NB4 (cell line): Measurements from ENCODE around the gene GALNT14.
A peak's percentile ranks its signal among the peaks of the same experiment; 100 is the strongest.

Source experiments
- DNase-seq: peaks from one replicate; pipeline ENCODE4 v3.0.0; 2010; ENCODE audit warnings: low read depth
- H3K4me3 ChIP-seq: one replicate; pipeline ENCODE4 v1.5.1; 2011; ENCODE audit warnings: mild to moderate bottlenecking, low read depth, low read length, moderate library complexity
- CTCF ChIP-seq: IDR thresholded peaks from one replicate; pipeline ENCODE4 v1.5.1; 2012; ENCODE audit warnings: low read depth, low read length
- MAX ChIP-seq: IDR thresholded peaks from 2 replicates; pipeline ENCODE4 v1.6.1; 2011; ENCODE audit warnings: low read depth, low read length
- MYC ChIP-seq: IDR thresholded peaks from 2 replicates; pipeline ENCODE4 v1.6.1; 2011; ENCODE audit warnings: low read depth, low read length
- POLR2A ChIP-seq: IDR thresholded peaks from 2 replicates; pipeline ENCODE4 v1.6.1; 2011; ENCODE audit warnings: mild to moderate bottlenecking; ENCODE audit not compliant: insufficient read length; ENCODE audit errors: extremely low read depth

Gene GALNT14

GRCh38 chr2:31054842-31055388 is 83.3 kb downstream of the GALNT14 start:
- no peak for TF ChIP-seq MYC
- TF ChIP-seq CTCF, result no peak
- TF ChIP-seq POLR2A, result no peak
- TF ChIP-seq MAX, result no peak
- H3K4me3 ChIP-seq, result no peak overlapping the region
- no peak for DNase-seq

- H3K4me3 ChIP-seq, result no peak overlapping the region
- no peak for TF ChIP-seq POLR2A
- no peak for TF ChIP-seq MYC
- no peak for TF ChIP-seq CTCF
- no peak for DNase-seq
Measured at GRCh38 chr2:31053929-31054782, 84.1 kb downstream of the GALNT14 start.

DNA sequence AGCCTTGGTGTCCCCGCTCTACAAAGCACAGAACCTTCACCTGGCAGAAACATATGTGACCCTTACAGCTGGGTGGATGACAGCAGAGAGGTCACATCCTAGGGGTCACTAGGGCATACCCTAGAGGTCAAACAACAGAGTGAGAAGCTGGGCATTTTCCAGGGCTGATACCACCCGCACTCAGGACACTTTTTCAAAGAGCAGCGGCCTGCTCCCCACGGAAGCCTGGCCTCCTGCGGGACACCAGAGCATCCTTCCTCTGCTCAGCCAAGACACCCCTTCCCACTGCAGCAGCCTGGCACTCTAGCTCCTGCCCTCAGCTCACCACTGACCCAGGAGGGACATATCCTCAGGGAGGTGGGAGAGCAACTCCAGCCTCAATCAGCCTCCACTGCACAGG is 86.0 kb downstream of the GALNT14 start:
- H3K4me3 ChIP-seq, result no peak overlapping the region
- DNase-seq, result no peak
- TF ChIP-seq MYC (no peak), POLR2A (no peak), CTCF (no peak), MAX (no peak)

- no peak overlapping the region for H3K4me3 ChIP-seq
- DNase-seq, result peak; percentile 37
- no peak for TF ChIP-seq MAX
- TF ChIP-seq POLR2A, result no peak
- no peak for TF ChIP-seq CTCF
- no peak for TF ChIP-seq MYC
Measured at GRCh38 chr2:31051258-31052140, 86.7 kb downstream of the GALNT14 start.

DNA sequence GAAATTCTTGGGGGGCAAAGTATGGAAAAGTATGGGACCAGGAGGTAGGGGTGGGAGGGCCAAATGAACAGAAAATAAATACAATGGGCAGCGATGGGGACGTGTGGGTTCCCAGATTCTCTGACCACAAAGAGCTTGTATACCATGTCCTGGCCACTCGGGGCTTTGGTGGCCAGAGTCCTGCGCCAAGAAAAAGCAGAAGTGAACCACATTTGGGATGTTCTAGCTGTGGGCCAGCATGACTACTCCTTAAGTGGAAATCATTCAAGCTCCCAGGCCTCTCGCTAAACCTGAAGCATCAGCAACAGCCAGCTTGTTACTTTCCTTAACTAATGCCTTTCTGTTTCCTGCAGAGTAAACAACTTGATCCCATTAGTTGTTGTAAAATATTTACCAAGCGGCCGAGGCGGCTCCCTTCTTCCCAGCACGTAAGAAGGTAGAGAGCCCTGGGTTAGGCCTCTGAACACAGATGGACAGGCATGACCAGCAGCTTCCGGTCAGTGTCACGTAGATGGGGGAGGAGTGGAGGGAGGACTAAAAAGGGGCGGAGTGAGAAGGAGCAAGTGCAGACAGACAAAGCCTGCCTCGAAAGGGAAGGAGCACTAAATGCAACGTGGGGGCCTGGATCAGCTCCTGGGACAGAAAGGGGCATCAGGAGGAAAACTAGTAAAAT is 88.2 kb downstream of the GALNT14 start:
- DNase-seq, result peak; percentile 46
- no peak for TF ChIP-seq CTCF
- TF ChIP-seq MAX, result no peak
- TF ChIP-seq MYC, result no peak
- no peak for TF ChIP-seq POLR2A
- no peak overlapping the region for H3K4me3 ChIP-seq
